SK-N-SH (cell line): ENCODE data around the gene TSKS.

Source experiments
- TF ChIP-seq, protein P1 (sequence below): IDR thresholded peaks from 2 replicates; pipeline ENCODE4 v1.4.0; 2012; ENCODE audit warnings: low read depth, borderline replicate concordance
- TF ChIP-seq, protein P2 (sequence below): fragments of 200-600 bp; sonication (generic); IDR thresholded peaks from 2 replicates; pipeline ENCODE4 v1.6.1; 2017; ENCODE audit warnings: antibody characterized with exemption, mild to moderate bottlenecking, moderate library complexity
- TF ChIP-seq, protein P3 (sequence below): fragments of 150-350 bp; IDR thresholded peaks from 2 replicates; pipeline ENCODE4 v1.6.1; 2017; ENCODE audit warnings: antibody characterized with exemption, low read length, low read depth, borderline replicate concordance

DNA sequence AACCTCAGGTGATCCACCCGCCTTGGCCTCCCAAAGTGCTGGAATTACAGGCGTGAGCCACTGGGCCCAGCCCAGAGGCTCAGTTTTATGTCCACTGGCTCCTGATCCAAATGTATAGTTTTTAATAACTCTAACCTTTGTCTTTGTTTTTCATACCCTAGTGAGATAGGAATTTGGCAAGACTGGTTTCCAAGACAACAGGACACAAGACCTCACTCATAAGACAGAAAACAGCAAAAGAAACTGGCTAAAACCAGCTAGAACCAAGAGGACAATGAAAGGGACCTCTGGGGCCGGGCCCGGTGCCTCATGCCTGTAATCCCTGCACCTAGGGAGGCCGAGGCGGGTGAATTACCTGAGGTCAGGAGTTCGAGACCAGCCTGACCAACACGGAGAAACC, 44.6 kb downstream of the TSKS start:
- TF ChIP-seq, protein P1, sequence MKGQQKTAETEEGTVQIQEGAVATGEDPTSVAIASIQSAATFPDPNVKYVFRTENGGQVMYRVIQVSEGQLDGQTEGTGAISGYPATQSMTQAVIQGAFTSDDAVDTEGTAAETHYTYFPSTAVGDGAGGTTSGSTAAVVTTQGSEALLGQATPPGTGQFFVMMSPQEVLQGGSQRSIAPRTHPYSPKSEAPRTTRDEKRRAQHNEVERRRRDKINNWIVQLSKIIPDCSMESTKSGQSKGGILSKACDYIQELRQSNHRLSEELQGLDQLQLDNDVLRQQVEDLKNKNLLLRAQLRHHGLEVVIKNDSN: no peak
- TF ChIP-seq, protein P2, sequence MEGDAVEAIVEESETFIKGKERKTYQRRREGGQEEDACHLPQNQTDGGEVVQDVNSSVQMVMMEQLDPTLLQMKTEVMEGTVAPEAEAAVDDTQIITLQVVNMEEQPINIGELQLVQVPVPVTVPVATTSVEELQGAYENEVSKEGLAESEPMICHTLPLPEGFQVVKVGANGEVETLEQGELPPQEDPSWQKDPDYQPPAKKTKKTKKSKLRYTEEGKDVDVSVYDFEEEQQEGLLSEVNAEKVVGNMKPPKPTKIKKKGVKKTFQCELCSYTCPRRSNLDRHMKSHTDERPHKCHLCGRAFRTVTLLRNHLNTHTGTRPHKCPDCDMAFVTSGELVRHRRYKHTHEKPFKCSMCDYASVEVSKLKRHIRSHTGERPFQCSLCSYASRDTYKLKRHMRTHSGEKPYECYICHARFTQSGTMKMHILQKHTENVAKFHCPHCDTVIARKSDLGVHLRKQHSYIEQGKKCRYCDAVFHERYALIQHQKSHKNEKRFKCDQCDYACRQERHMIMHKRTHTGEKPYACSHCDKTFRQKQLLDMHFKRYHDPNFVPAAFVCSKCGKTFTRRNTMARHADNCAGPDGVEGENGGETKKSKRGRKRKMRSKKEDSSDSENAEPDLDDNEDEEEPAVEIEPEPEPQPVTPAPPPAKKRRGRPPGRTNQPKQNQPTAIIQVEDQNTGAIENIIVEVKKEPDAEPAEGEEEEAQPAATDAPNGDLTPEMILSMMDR: no peak
- TF ChIP-seq, protein P3, sequence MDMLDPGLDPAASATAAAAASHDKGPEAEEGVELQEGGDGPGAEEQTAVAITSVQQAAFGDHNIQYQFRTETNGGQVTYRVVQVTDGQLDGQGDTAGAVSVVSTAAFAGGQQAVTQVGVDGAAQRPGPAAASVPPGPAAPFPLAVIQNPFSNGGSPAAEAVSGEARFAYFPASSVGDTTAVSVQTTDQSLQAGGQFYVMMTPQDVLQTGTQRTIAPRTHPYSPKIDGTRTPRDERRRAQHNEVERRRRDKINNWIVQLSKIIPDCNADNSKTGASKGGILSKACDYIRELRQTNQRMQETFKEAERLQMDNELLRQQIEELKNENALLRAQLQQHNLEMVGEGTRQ: no peak
